DOHH2 (cell line): Measurements from ENCODE around the gene SFT2D2.

Experiments used
- H3F3A ChIP-seq: fragments of 200-600 bp; sonication (generic), shearing (Covaris generic); 2 replicates; pipeline ENCODE4 v1.6.0; 2016; ENCODE audit warnings: antibody characterized with exemption, mild to moderate bottlenecking; ENCODE audit not compliant: control insufficient read depth, insufficient read depth
- H3K27ac ChIP-seq: fragments of 200-600 bp; sonication (generic); 2 replicates; pipeline ENCODE4 v1.5.1; 2014; ENCODE audit warnings: low read depth, mild to moderate bottlenecking, low read length, moderate library complexity
- H3K27me3 ChIP-seq: fragments of 200-600 bp; sonication (generic); 2 replicates; pipeline ENCODE4 v1.6.1; 2014; ENCODE audit warnings: mild to moderate bottlenecking, low read length, mixed read lengths; ENCODE audit not compliant: control insufficient read depth
- H3K36me3 ChIP-seq: fragments of 200-600 bp; sonication (generic); 2 replicates; pipeline ENCODE4 v1.6.1; 2014; ENCODE audit warnings: mild to moderate bottlenecking, low read length, moderate library complexity, mixed read lengths; ENCODE audit not compliant: control insufficient read depth
- H3K4me1 ChIP-seq: fragments of 200-600 bp; sonication (generic); 2 replicates; pipeline ENCODE4 v1.6.1; 2014; ENCODE audit warnings: mild to moderate bottlenecking, low read length, mixed read lengths; ENCODE audit not compliant: control insufficient read depth
- H3K4me2 ChIP-seq: fragments of 200-600 bp; sonication (generic); 2 replicates; pipeline ENCODE4 v1.6.0; 2014; ENCODE audit warnings: mild to moderate bottlenecking, low read length, moderate library complexity
- H3K4me3 ChIP-seq: fragments of 200-600 bp; sonication (generic); 2 replicates; pipeline ENCODE4 v1.5.1; 2014; ENCODE audit warnings: mild to moderate bottlenecking, low read length, mixed read lengths
- H3K79me2 ChIP-seq: fragments of 200-600 bp; sonication (generic); 2 replicates; pipeline ENCODE4 v1.6.1; 2014; ENCODE audit warnings: mild to moderate bottlenecking, low read length, mixed read lengths; ENCODE audit not compliant: control insufficient read depth
- H3K9me2 ChIP-seq: fragments of 200-600 bp; sonication (generic); replicated peaks from 2 replicates; pipeline ENCODE4 v1.6.1; 2014; ENCODE audit warnings: mild to moderate bottlenecking, low read length, mixed read lengths; ENCODE audit not compliant: control insufficient read depth
- H3K9me3 ChIP-seq: fragments of 200-600 bp; sonication (generic); 2 replicates; pipeline ENCODE4 v1.6.1; 2014; ENCODE audit warnings: antibody characterized with exemption, low read length, mixed read lengths; ENCODE audit not compliant: control insufficient read depth, insufficient read depth
- H4K20me1 ChIP-seq: fragments of 200-600 bp; sonication (generic); 2 replicates; pipeline ENCODE4 v1.6.0; 2014; ENCODE audit warnings: low read depth, mild to moderate bottlenecking, antibody characterized with exemption, low read length, moderate library complexity; ENCODE audit not compliant: control insufficient read depth, insufficient read depth
- EZH2phosphoT487 ChIP-seq: fragments of 200-600 bp; sonication (generic); IDR thresholded peaks from 2 replicates; pipeline ENCODE4 v1.6.1; 2017; ENCODE audit warnings: borderline replicate concordance, mild to moderate bottlenecking, antibody characterized with exemption, low read length, moderate library complexity, mixed read lengths
- TF ChIP-seq, protein P1 (sequence below): fragments of 200-600 bp; sonication (generic); IDR thresholded peaks from one replicate; pipeline ENCODE4 v1.5.1; 2014; ENCODE audit warnings: antibody characterized with exemption, mild to moderate bottlenecking, low read depth, low read length; ENCODE audit not compliant: poor library complexity, severe bottlenecking

The SFT2D2 gene

DNA sequence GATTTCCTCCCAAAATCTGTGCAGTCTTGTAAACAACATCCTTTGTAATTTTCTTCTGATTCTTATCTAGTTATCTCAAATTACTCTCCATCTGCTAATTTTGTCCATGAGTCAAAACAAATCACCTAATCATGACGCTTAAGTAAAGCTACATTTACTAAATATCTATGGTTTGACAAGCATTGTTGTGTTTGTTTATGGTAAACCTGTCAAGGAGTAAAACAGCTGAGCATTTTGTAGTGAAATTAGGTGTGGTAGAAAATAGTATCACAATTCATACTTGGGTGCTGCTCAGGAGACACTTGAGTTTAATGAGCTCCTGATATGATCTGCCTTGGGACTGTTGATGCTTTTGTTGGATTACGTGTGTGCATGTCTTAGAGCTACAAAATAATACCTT, 35.4 kb upstream of the SFT2D2 start:
- H3K4me3 ChIP-seq = no peak overlapping the region
- H3K9me3 ChIP-seq = no peaks in the 10 kb centered on the region
- no peak overlapping the region for H3K4me2 ChIP-seq
- no peak overlapping the region for H3K27ac ChIP-seq
- peaks cover 57% of the 10 kb centered on the region for H3K36me3 ChIP-seq
- H3K27me3 ChIP-seq = no peaks in the 10 kb centered on the region
- no peaks in the 10 kb centered on the region for H4K20me1 ChIP-seq
- H3K79me2 ChIP-seq = peaks cover 3% of the 10 kb centered on the region; the same call in 1 of the 2 replicates
- no peaks in the 10 kb centered on the region for H3K4me1 ChIP-seq
- TF ChIP-seq, protein P1, sequence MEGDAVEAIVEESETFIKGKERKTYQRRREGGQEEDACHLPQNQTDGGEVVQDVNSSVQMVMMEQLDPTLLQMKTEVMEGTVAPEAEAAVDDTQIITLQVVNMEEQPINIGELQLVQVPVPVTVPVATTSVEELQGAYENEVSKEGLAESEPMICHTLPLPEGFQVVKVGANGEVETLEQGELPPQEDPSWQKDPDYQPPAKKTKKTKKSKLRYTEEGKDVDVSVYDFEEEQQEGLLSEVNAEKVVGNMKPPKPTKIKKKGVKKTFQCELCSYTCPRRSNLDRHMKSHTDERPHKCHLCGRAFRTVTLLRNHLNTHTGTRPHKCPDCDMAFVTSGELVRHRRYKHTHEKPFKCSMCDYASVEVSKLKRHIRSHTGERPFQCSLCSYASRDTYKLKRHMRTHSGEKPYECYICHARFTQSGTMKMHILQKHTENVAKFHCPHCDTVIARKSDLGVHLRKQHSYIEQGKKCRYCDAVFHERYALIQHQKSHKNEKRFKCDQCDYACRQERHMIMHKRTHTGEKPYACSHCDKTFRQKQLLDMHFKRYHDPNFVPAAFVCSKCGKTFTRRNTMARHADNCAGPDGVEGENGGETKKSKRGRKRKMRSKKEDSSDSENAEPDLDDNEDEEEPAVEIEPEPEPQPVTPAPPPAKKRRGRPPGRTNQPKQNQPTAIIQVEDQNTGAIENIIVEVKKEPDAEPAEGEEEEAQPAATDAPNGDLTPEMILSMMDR = no peak
- TF ChIP-seq EZH2phosphoT487 = no peak
- no peaks in the 10 kb centered on the region for H3K9me2 ChIP-seq
- H3F3A ChIP-seq = no peaks in the 10 kb centered on the region

DNA sequence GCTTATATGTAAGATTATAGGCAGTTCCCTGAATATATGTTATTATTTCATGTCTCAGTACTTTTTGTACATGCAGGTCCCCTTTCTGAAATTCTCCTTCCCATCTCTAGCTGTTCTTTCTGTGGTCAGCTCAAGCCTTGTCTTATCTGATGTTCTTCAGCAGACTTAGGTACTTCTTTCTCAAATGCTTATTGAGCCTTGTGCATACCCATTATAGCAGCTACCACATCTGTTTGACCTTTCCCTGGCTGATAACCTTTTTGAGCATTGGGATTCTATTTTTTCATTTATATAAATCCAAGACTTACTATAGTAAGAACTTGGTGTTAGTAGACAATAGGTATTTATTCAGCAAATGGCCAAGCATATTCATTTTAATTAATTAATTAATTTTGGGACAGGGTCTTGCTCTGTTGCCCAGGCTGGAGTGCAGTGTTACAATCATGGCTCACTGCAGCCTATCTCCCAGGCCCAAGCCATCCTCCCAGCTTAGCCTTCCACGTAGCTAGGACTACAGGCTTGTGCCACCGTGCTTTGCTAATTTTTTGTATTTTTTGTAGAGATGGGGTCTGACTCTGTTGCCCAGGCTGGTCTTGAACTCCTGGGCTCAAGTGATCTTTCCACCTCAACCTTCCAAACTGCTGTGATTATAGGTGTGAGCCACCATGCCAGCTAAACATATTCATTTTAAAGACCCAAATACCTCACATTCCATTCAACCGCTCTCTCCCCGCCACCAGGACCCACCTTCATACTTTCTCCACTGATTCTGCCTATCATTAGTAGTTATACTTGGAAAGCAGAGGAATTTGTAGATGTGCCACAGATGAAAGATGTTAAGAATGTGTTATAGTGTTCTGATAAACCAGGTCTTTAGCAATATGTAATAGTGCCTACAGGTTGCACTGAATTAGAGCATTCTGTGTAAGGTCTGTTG, 30.3 kb upstream of the SFT2D2 start:
- TF ChIP-seq, protein P1 = no peak
- no peak for TF ChIP-seq EZH2phosphoT487
- Histone ChIP-seq H3K4me2 (no peak overlapping the region), H3F3A (no peaks in the 10 kb centered on the region), H3K9me3 (no peaks in the 10 kb centered on the region), H3K4me3 (no peak overlapping the region), H3K9me2 (no peaks in the 10 kb centered on the region), H3K4me1 (no peaks in the 10 kb centered on the region), H3K27me3 (no peaks in the 10 kb centered on the region), H3K36me3 (peaks cover 63% of the 10 kb centered on the region), H4K20me1 (no peaks in the 10 kb centered on the region), H3K27ac (no peak overlapping the region), H3K79me2 (no peaks in the 10 kb centered on the region)

DNA sequence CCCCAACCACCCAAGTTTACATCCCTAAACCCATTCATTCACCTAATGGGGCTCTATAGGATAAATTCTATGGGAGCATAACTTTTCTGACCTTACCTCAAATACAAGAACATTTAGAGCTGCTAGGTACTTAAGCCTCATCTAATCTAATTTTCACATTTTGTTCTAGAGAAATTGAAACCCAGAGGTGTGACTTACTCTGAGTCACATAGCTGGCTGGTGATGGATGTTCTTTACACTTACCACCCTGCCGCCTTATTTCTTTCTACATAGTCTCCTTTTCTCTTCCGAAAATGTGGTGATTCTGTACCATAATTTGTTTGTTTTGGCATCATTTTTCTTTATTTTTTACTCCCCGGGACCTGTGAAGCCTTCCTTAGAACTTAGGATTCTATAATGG, 26.7 kb upstream of the SFT2D2 start:
- Histone ChIP-seq H3K27ac (no peak overlapping the region), H3K9me3 (no peaks in the 10 kb centered on the region), H3K4me1 (no peaks in the 10 kb centered on the region), H4K20me1 (no peaks in the 10 kb centered on the region), H3K79me2 (no peaks in the 10 kb centered on the region), H3K4me3 (no peak overlapping the region), H3K4me2 (no peak overlapping the region), H3F3A (no peaks in the 10 kb centered on the region), H3K9me2 (no peaks in the 10 kb centered on the region), H3K36me3 (peaks cover 68% of the 10 kb centered on the region), H3K27me3 (no peaks in the 10 kb centered on the region)
- TF ChIP-seq, protein P1 = no peak
- TF ChIP-seq EZH2phosphoT487 = no peak
